HepG2 (cell line): Measurements from ENCODE around the gene PXT1. TPM values are rescaled to one million over a fixed set of nuclear protein-coding genes. Genes with fewer than 3 reads are reported as not detected.

Experiments used
- ATAC-seq: fragments of 200-7000 bp; cut with Tn5 transposase; 3 replicates; pipeline ENCODE4 v1.9.1; 2020; ENCODE audit warnings: mild to moderate bottlenecking, moderate library complexity
- BruUV-seq: library from RNA; stranded (reverse); fragments of 400-500 nt; replicated peaks from 2 replicates; lab custom pipeline; 2021; lab: Mats Ljungman, UMichigan
- CTCF ChIA-PET: fragments of 300-600 bp; formaldehyde crosslinking; extraction: SDS; loops from one replicate; lab custom pipeline; 2021; ENCODE audit warnings: low total read pairs, inconsistent platforms, low intra/inter-chr PET ratio; lab: Yijun Ruan, JAX
- POLR2A ChIA-PET: fragments of 350-600 bp; sonication (Branson Sonifier 250); formaldehyde crosslinking; loops from one replicate; lab custom pipeline; 2020; ENCODE audit warnings: antibody characterized with exemption, inconsistent platforms; lab: Yijun Ruan, JAX
- DNase-seq: peaks from one replicate; pipeline ENCODE4 v3.0.0-alpha.2; 2015; ENCODE audit warnings: low spot score
- FAIRE-seq: peaks from 3 replicates; lab custom pipeline; 2011; peaks lifted over from hg19 to GRCh38; lab: Jason Lieb, UNC
- H2AFZ ChIP-seq: one replicate; pipeline ENCODE4 v1.6.1; 2011; ENCODE audit warnings: low read length, inconsistent platforms
- H3K27ac ChIP-seq: fragments of 300-600 bp; 3 replicates; pipeline ENCODE4 v1.8.0; 2011; ENCODE audit warnings: mixed run types, mild to moderate bottlenecking, mixed read lengths, low read length, inconsistent platforms; ENCODE audit not compliant: insufficient read depth; ENCODE audit errors: extremely low read length
- H3K27me3 ChIP-seq, 2 experiments: fragments of 200-600 bp in 1 of 2; 2 replicates in 1 of 2; 3 replicates in 1 of 2; pipeline versions ENCODE4 v1.6.0 to v1.8.0; 2011; ENCODE audit warnings: low read length in 2 of 2, mild to moderate bottlenecking in 2 of 2, moderate library complexity in 2 of 2, inconsistent platforms in 1 of 2; ENCODE audit not compliant: insufficient read depth in 2 of 2, control insufficient read depth in 1 of 2
- H3K36me3 ChIP-seq, 2 experiments: fragments of 200-600 bp in 1 of 2; replicated peaks in 1 of 2; 2 replicates in 1 of 2; 3 replicates in 1 of 2; pipeline versions ENCODE4 v1.5.1 to v1.8.0; 2011; ENCODE audit warnings: low read length in 2 of 2, inconsistent platforms in 1 of 2; ENCODE audit not compliant: insufficient read depth in 2 of 2, control insufficient read depth in 1 of 2
- H3K4me1 ChIP-seq: 2 replicates; pipeline ENCODE4 v1.5.1; 2012; ENCODE audit warnings: low read length, inconsistent platforms; ENCODE audit not compliant: insufficient read depth
- H3K4me2 ChIP-seq: 2 replicates; pipeline ENCODE4 v1.6.0; 2011; ENCODE audit warnings: low read depth, low read length, inconsistent platforms
- H3K4me3 ChIP-seq, 3 experiments: fragments of 200-600 bp in 1 of 3; sonication (generic), shearing (Covaris generic) in 1 of 3; replicated peaks in 1 of 3; 2 replicates each; pipeline ENCODE4 v1.5.1; 2011 to 2016; ENCODE audit warnings: low read length in 3 of 3, inconsistent platforms in 2 of 3, low read depth in 2 of 3, mild to moderate bottlenecking in 2 of 3, control low read depth in 1 of 3, mixed read lengths in 1 of 3; ENCODE audit not compliant: insufficient read depth in 1 of 3
- H3K79me2 ChIP-seq: one replicate; pipeline ENCODE4 v1.6.1; 2011; ENCODE audit warnings: low read length, inconsistent platforms; ENCODE audit not compliant: insufficient read depth
- H3K9ac ChIP-seq: 2 replicates; pipeline ENCODE4 v1.6.0; 2011; ENCODE audit warnings: mild to moderate bottlenecking, low read depth, low read length, inconsistent platforms; ENCODE audit not compliant: insufficient read depth
- H3K9me3 ChIP-seq: 2 replicates; pipeline ENCODE4 v1.5.1; 2012; ENCODE audit warnings: mild to moderate bottlenecking, low read length
- H4K20me1 ChIP-seq: 2 replicates; pipeline ENCODE4 v1.6.0; 2011; ENCODE audit warnings: inconsistent platforms, mild to moderate bottlenecking, low read length, moderate library complexity; ENCODE audit not compliant: insufficient read depth
- CCAR2 ChIP-seq: fragments of 200-400 bp; formaldehyde crosslinking; optimal IDR thresholded peaks from 2 replicates; pipeline ENCODE3; 2018; ENCODE audit warnings: low read depth, mild to moderate bottlenecking, low read length, moderate library complexity
- DR1 ChIP-seq: sonication (generic); formaldehyde crosslinking; IDR thresholded peaks from 2 replicates; pipeline ENCODE4 v1.8.0; 2021; ENCODE audit warnings: mild to moderate bottlenecking, missing genetic modification reagents, inconsistent platforms
- MAFF ChIP-seq: IDR thresholded peaks from 2 replicates; pipeline ENCODE4 v1.6.1; 2011; ENCODE audit warnings: low read depth, low read length, improper control_type of control experiment
- MAFK ChIP-seq, 2 experiments: IDR thresholded peaks in 1 of 2; conservative IDR thresholded peaks in 1 of 2; 2 replicates each; pipeline ENCODE4 v1.6.1; 2011; ENCODE audit warnings: improper control_type of control experiment in 2 of 2, low read length in 2 of 2
- RBM39 ChIP-seq: fragments of 200-400 bp; formaldehyde crosslinking; IDR thresholded peaks from one replicate; pipeline ENCODE4 v1.6.1; 2018; ENCODE audit warnings: antibody characterized with exemption, mild to moderate bottlenecking, low read depth, low read length; ENCODE audit not compliant: poor library complexity, severe bottlenecking
- RXRA ChIP-seq: sonication (generic); formaldehyde crosslinking; IDR thresholded peaks from 2 replicates; pipeline ENCODE4 v1.5.1; 2020; ENCODE audit warnings: missing genetic modification reagents
- ZBTB1 ChIP-seq: sonication (generic); formaldehyde crosslinking; IDR thresholded peaks from 2 replicates; pipeline ENCODE4 v1.4.0; 2020; ENCODE audit warnings: missing genetic modification reagents, borderline replicate concordance
- ZNF142 ChIP-seq: sonication (generic); formaldehyde crosslinking; IDR thresholded peaks from 2 replicates; pipeline ENCODE4 v1.4.0; 2020; ENCODE audit warnings: missing genetic modification reagents
- ZNF17 ChIP-seq: sonication (generic); formaldehyde crosslinking; IDR thresholded peaks from 2 replicates; pipeline ENCODE4 v1.5.0; 2020; ENCODE audit warnings: mild to moderate bottlenecking, missing genetic modification reagents
- ZNF292 ChIP-seq: sonication (generic); formaldehyde crosslinking; IDR thresholded peaks from 2 replicates; pipeline ENCODE4 v1.8.1; 2022; ENCODE audit warnings: mild to moderate bottlenecking, low read depth, missing genetic modification reagents, borderline replicate concordance
- ZNF335 ChIP-seq: sonication (generic); formaldehyde crosslinking; IDR thresholded peaks from 2 replicates; pipeline ENCODE4 v1.4.0; 2020; ENCODE audit warnings: missing genetic modification reagents
- ZSCAN5A ChIP-seq: sonication (generic); formaldehyde crosslinking; IDR thresholded peaks from 2 replicates; pipeline ENCODE4 v1.8.0; 2022; ENCODE audit warnings: mild to moderate bottlenecking, missing genetic modification reagents, borderline replicate concordance
- WGBS: methylation state at CpG from one replicate; pipeline ENCODE4 v1.1.6; 2017; ENCODE audit warnings: low lambda C conversion rate; 5-methylcytosine and 5-hydroxymethylcytosine counted together
- in situ Hi-C: cut with HindIII; loops from 2 replicates; pipeline ENCODE4 v1.10.0; 2017; ENCODE audit warnings: low pct_unique_long_range_greater_than_20kb; ENCODE audit not compliant: extremely low pct_ligation_motif_present
- intact Hi-C: fragments of 100-400 bp; cut with micrococcal nuclease; formaldehyde crosslinking; loops from one replicate; pipeline ENCODE4 v1.10.0; 2022; ENCODE audit not compliant: unreplicated experiment
- polyA plus RNA-seq, 8 experiments: library from polyadenylated mRNA; depleted of rRNA in 3 of 8; stranded (reverse) in 7 of 8; unstranded in 1 of 8; fragments of >200 nt; fragmentation: Illumina TruSeq in 4 of 8; extraction: Trizol in 4 of 8; gene quantifications; 2 replicates each; pipeline versions ENCODE4 v1.2.1 to v1.2.3, GENCODE V29; 2011 to 2016; ENCODE audit warnings: low read depth in 4 of 8, missing spikeins in 1 of 8, mixed read lengths in 1 of 8; ENCODE audit not compliant: insufficient read depth in 1 of 8
- total RNA-seq, 5 experiments: library from RNA; depleted of rRNA; stranded (reverse); fragments of >200 nt; fragmentation: Illumina TruSeq; extraction: Trizol; gene quantifications; 2 replicates each; pipeline ENCODE4 v1.2.3, GENCODE V29; 2016; ENCODE audit warnings: low read depth in 1 of 5

Gene PXT1
- total and polyA plus RNA-seq, 2 of the 13 experiments (the other 11 are each of a cell fraction or from before 2014, with no cell fraction given): 0.04 TPM; not detected in 1

GRCh38 chr6:36378936-36379335, 63.7 kb downstream of the PXT1 start (continued):
- TF ChIP-seq CCAR2 (no peak), ZNF335 (CRISPR knock-in tag) (no peak), ZNF292 (no peak)

GRCh38 chr6:36378243-36378920, 64.3 kb downstream of the PXT1 start:
- ChIA-PET CTCF (no interaction called here), POLR2A (no interaction called here)
- no peak overlapping the region for H3K4me3 ChIP-seq
- in situ Hi-C loops (no loop called here), intact Hi-C loops (no loop called here)
- 22% methylated on average over 4 of the region's 4 CpGs for WGBS
- H4K20me1 ChIP-seq: no peaks in the 10 kb centered on the region
- H3K9ac ChIP-seq: no peak overlapping the region
- no peaks in the 10 kb centered on the region for H3K4me1 ChIP-seq
- DNase-seq (no peak), FAIRE-seq (no peak), ATAC-seq (no peak)
- H2AFZ ChIP-seq: no peak overlapping the region
- H3K27me3 ChIP-seq: peaks cover 3 to 42% of the 10 kb centered on the region in 2 experiments
- TF ChIP-seq RBM39 (no peak), DR1 (CRISPR knock-in tag) (no peak), RXRA (CRISPR knock-in tag) (no peak), ZSCAN5A (CRISPR knock-in tag) (no peak), ZNF17 (CRISPR knock-in tag) (no peak), ZBTB1 (CRISPR knock-in tag) (no peak), MAFK (conservative IDR thresholded peaks at IDR 0.05 in 1 of 2, IDR thresholded peaks at IDR 0.05 in 1 of 2; ENCODE audit: low read length in 2 of 2) (peak in 1 of 2 experiments; percentile 48; a peak in 2 of 4 replicates), ZNF142 (CRISPR knock-in tag) (no peak), MAFF (peak; percentile 47; the same call in 1 of the 2 replicates)
- H3K9me3 ChIP-seq: no peaks in the 10 kb centered on the region
- BruUV-seq: no TSS peak
- H3K27ac ChIP-seq: no peak overlapping the region
- H3K36me3 ChIP-seq: no peaks in the 10 kb centered on the region
- H3K79me2 ChIP-seq: no peaks in the 10 kb centered on the region
- H3K4me2 ChIP-seq: no peak overlapping the region
